MM.1S (cell line): ENCODE measurements around the gene HDAC9.

Experiments used
- DNase-seq: peaks from one replicate; pipeline ENCODE4 v3.0.0-alpha.2; 2015
- H2AFZ ChIP-seq: fragments of 300-600 bp; sonication (generic); 2 replicates; pipeline ENCODE4 v1.6.0; 2016; ENCODE audit warnings: antibody characterized with exemption, low read length
- H3F3A ChIP-seq: fragments of 300-600 bp; sonication (generic); 2 replicates; pipeline ENCODE4 v1.6.1; 2016; ENCODE audit warnings: mild to moderate bottlenecking, antibody characterized with exemption, low read length, moderate library complexity, mixed read lengths; ENCODE audit not compliant: insufficient read depth
- H3K27ac ChIP-seq: fragments of 300-600 bp; sonication (generic); 2 replicates; pipeline ENCODE4 v1.5.1; 2016; ENCODE audit warnings: mild to moderate bottlenecking, low read length
- H3K27me3 ChIP-seq: fragments of 300-600 bp; sonication (generic); replicated peaks from 2 replicates; pipeline ENCODE4 v1.6.0; 2016; ENCODE audit warnings: low read length; ENCODE audit not compliant: insufficient read depth
- H3K36me3 ChIP-seq: fragments of 300-600 bp; sonication (generic); replicated peaks from 2 replicates; pipeline ENCODE4 v1.6.1; 2016; ENCODE audit warnings: mild to moderate bottlenecking, low read length, mixed read lengths; ENCODE audit not compliant: insufficient read depth
- H3K4me1 ChIP-seq: fragments of 300-600 bp; sonication (generic); 2 replicates; pipeline ENCODE4 v1.6.1; 2016; ENCODE audit warnings: low read length, mixed read lengths
- H3K4me2 ChIP-seq: fragments of 300-600 bp; sonication (generic); 2 replicates; pipeline ENCODE4 v1.6.0; 2016; ENCODE audit warnings: low read depth, low read length
- H3K4me3 ChIP-seq: fragments of 300-600 bp; sonication (generic); 2 replicates; pipeline ENCODE4 v1.5.1; 2016; ENCODE audit warnings: low read length, mixed read lengths
- H3K79me2 ChIP-seq: fragments of 300-600 bp; sonication (generic); 2 replicates; pipeline ENCODE4 v1.6.1; 2016; ENCODE audit warnings: mixed run types, low read length, mixed read lengths
- H3K9ac ChIP-seq: fragments of 300-600 bp; sonication (generic); 2 replicates; pipeline ENCODE4 v1.6.1; 2016; ENCODE audit warnings: low read length, mixed read lengths
- H3K9me2 ChIP-seq: fragments of 300-600 bp; sonication (generic); replicated peaks from 2 replicates; pipeline ENCODE4 v1.6.1; 2016; ENCODE audit warnings: mild to moderate bottlenecking, low read length, mixed read lengths; ENCODE audit not compliant: insufficient read depth
- H3K9me3 ChIP-seq: fragments of 300-600 bp; sonication (generic); replicated peaks from 2 replicates; pipeline ENCODE4 v1.6.1; 2016; ENCODE audit warnings: mild to moderate bottlenecking, low read length, mixed read lengths; ENCODE audit not compliant: insufficient read depth
- H4K20me1 ChIP-seq: fragments of 300-600 bp; sonication (generic); 2 replicates; pipeline ENCODE4 v1.6.1; 2016; ENCODE audit warnings: mild to moderate bottlenecking, low read length, moderate library complexity, mixed read lengths; ENCODE audit not compliant: insufficient read depth
- CTCF ChIP-seq: fragments of 300-600 bp; sonication (generic); IDR thresholded peaks from 2 replicates; pipeline ENCODE4 v1.5.1; 2016; ENCODE audit warnings: antibody characterized with exemption, low read length, mixed read lengths
- EZH2 ChIP-seq: fragments of 300-600 bp; sonication (generic); optimal IDR thresholded peaks from 2 replicates; pipeline ENCODE3; 2017; ENCODE audit warnings: low read depth, mild to moderate bottlenecking, antibody characterized with exemption, low read length, mixed read lengths
- EZH2phosphoT487 ChIP-seq: fragments of 300-600 bp; sonication (generic); IDR thresholded peaks from 2 replicates; pipeline ENCODE4 v1.6.1; 2018; ENCODE audit warnings: antibody characterized with exemption, low read length

HDAC9 gene

GRCh38 chr7:18927134-18927533 is 431.6 kb downstream of the HDAC9 start:
- Histone ChIP-seq H3K9me3 (no peaks in the 10 kb centered on the region), H3K79me2 (no peaks in the 10 kb centered on the region), H3K27ac (no peak overlapping the region), H3K4me3 (no peak overlapping the region), H3K27me3 (no peaks in the 10 kb centered on the region), H3K36me3 (no peaks in the 10 kb centered on the region), H3K4me1 (no peaks in the 10 kb centered on the region), H2AFZ (no peak overlapping the region), H3K9me2 (no peaks in the 10 kb centered on the region), H3K9ac (no peak overlapping the region), H3F3A (no peaks in the 10 kb centered on the region), H3K4me2 (no peak overlapping the region), H4K20me1 (no peaks in the 10 kb centered on the region)
- DNase-seq, result no peak
- TF ChIP-seq CTCF, result no peak

- Histone ChIP-seq H3K36me3 (no peaks in the 10 kb centered on the region), H3K27me3 (no peaks in the 10 kb centered on the region), H2AFZ (no peak overlapping the region), H3K27ac (no peak overlapping the region), H3K9ac (no peak overlapping the region), H3K9me3 (no peaks in the 10 kb centered on the region), H3F3A (no peaks in the 10 kb centered on the region), H3K79me2 (no peaks in the 10 kb centered on the region), H3K9me2 (no peaks in the 10 kb centered on the region), H3K4me1 (no peaks in the 10 kb centered on the region), H3K4me2 (no peak overlapping the region), H4K20me1 (no peaks in the 10 kb centered on the region), H3K4me3 (no peak overlapping the region)
- no peak for DNase-seq
- TF ChIP-seq EZH2 (no peak), EZH2phosphoT487 (no peak), CTCF (no peak)
These were observed 440.7 kb downstream of the HDAC9 start for GRCh38 chr7:18936265-18936664.

- Histone ChIP-seq H3K9me2 (no peaks in the 10 kb centered on the region), H4K20me1 (no peaks in the 10 kb centered on the region), H3K4me1 (no peaks in the 10 kb centered on the region), H2AFZ (no peak overlapping the region), H3K27me3 (no peaks in the 10 kb centered on the region), H3K4me2 (no peak overlapping the region), H3K79me2 (no peaks in the 10 kb centered on the region), H3K9ac (no peak overlapping the region), H3K4me3 (no peak overlapping the region), H3F3A (no peaks in the 10 kb centered on the region), H3K27ac (no peak overlapping the region), H3K9me3 (no peaks in the 10 kb centered on the region), H3K36me3 (no peaks in the 10 kb centered on the region)
- DNase-seq, result no peak
- TF ChIP-seq EZH2, result no peak
- no peak for TF ChIP-seq CTCF
- no peak for TF ChIP-seq EZH2phosphoT487
These were observed 444.4 kb downstream of the HDAC9 start for GRCh38 chr7:18939771-18940592.
